H7 (cell line): ENCODE results near the gene MACO1. TPM values are rescaled to one million over a fixed set of nuclear protein-coding genes. Genes with fewer than 3 reads are reported as not detected.

ENCODE experiments used
- total RNA-seq: library from RNA; depleted of rRNA; stranded (reverse); fragments of >200 nt; shearing (Covaris generic); gene quantifications from 2 replicates; pipeline ENCODE4 v1.2.3, GENCODE V29; 2014; rRNA removed

The MACO1 gene
- total RNA-seq, 1 experiment from 2014 or later = 13.6 TPM

Other genes with a start within 250 kb of the MACO1 start
- gene SYF2, start 198.4 kb upstream of the MACO1 start, total RNA-seq = 36.6 and 58.4 TPM in 2 replicates
- 62.4 and 92.4 TPM in 2 replicates for gene RSRP1, start 183.4 kb upstream of the MACO1 start, total RNA-seq
- 0.10 and 0.30 TPM in 2 replicates for gene RHD, start 158.4 kb upstream of the MACO1 start, total RNA-seq
- 79.7 and 90.5 TPM in 2 replicates for gene TMEM50A, start 92.6 kb upstream of the MACO1 start, total RNA-seq
- gene RHCE, start 10.1 kb upstream of the MACO1 start, total RNA-seq = 0.62 and 0.70 TPM in 2 replicates
- gene LDLRAP1, start 112.7 kb downstream of the MACO1 start, total RNA-seq = 47.0 and 47.9 TPM in 2 replicates
- gene MAN1C1, start 185.9 kb downstream of the MACO1 start, total RNA-seq = 19.5 and 25.6 TPM in 2 replicates